ENCODE measurements around the gene NPIPB6.
"Not testable (repeated sequence)": the region's sequence is repeated elsewhere in the genome, so short reads cannot be mapped to it uniquely, and the experiment has no call there.

DNA sequence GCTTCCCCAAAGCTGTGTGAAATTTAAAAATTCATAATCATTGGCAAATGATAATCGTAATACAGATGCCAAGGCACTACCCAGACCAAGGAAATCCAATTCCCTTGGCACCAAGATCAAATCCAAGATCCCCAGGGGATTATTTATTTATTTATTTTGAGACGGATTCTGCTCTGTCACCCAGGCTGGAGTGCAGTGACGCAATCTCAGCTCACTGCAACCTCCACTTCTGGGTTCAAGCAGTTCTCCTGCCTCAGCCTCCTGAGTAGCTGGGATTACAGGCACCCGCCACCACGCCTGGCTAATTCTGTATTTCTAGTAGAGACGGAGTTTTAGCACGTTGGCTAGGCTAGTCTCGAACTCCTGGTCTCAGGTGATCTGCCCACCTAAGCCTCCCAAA, 27.6 kb downstream of the NPIPB6 start:
- not testable (repeated sequence) for TF ChIP-seq RAD21 (IDR thresholded peaks at IDR 0.05; ENCODE audit: low read depth); ZNF274 (IDR thresholded peaks at IDR 0.05; ENCODE audit: low read depth, low read length); EGR1 (IDR thresholded peaks at IDR 0.05; ENCODE audit: low read depth)
- TF ChIP-seq, protein P1, sequence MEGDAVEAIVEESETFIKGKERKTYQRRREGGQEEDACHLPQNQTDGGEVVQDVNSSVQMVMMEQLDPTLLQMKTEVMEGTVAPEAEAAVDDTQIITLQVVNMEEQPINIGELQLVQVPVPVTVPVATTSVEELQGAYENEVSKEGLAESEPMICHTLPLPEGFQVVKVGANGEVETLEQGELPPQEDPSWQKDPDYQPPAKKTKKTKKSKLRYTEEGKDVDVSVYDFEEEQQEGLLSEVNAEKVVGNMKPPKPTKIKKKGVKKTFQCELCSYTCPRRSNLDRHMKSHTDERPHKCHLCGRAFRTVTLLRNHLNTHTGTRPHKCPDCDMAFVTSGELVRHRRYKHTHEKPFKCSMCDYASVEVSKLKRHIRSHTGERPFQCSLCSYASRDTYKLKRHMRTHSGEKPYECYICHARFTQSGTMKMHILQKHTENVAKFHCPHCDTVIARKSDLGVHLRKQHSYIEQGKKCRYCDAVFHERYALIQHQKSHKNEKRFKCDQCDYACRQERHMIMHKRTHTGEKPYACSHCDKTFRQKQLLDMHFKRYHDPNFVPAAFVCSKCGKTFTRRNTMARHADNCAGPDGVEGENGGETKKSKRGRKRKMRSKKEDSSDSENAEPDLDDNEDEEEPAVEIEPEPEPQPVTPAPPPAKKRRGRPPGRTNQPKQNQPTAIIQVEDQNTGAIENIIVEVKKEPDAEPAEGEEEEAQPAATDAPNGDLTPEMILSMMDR (IDR thresholded peaks at IDR 0.05 in 2 of 3, conservative IDR thresholded peaks at IDR 0.05 in 1 of 3; ENCODE audit: borderline replicate concordance in 1 of 3, insufficient read depth in 1 of 3, low read depth in 2 of 3, low read length in 2 of 3), result not testable (repeated sequence)
